ENCODE data around the gene MYO3B. TPM values are rescaled to one million over a fixed set of nuclear protein-coding genes. Genes with fewer than 3 reads are reported as not detected.

The MYO3B gene
- total RNA-seq, 1 donor from 2014 or later, result 27.3 TPM

- no peak overlapping the region for H3K27ac Mint-ChIP-seq
- no peak overlapping the region for H3K4me2 ChIP-seq
- peaks cover 11% of the 10 kb centered on the region for H3F3A ChIP-seq (ENCODE audit: low read depth)
- H3K9me3 Mint-ChIP-seq, result no peaks in the 10 kb centered on the region
- peaks cover 45% of the 10 kb centered on the region for H3K4me1 Mint-ChIP-seq
- H3K27ac ChIP-seq, result no peak overlapping the region
- peaks cover 4% of the 10 kb centered on the region for H3K27me3 Mint-ChIP-seq (ENCODE audit: insufficient read depth, low read depth)
- DNase-seq (ENCODE audit: low spot score), result no peak
- no peak overlapping the region for H3K4me3 ChIP-seq
- H3K4me1 ChIP-seq, result peaks cover 32% of the 10 kb centered on the region
- no peaks in the 10 kb centered on the region for H3K36me3 ChIP-seq
- H3K9me3 ChIP-seq (ENCODE audit: low read depth), result peaks cover 4% of the 10 kb centered on the region
- no peak overlapping the region for H3K4me3 Mint-ChIP-seq
- no peaks in the 10 kb centered on the region for H3K27me3 ChIP-seq
- H3K9ac ChIP-seq, result no peak overlapping the region
- no peaks in the 10 kb centered on the region for H4K20me1 ChIP-seq (ENCODE audit: low read depth)
- H3K79me2 ChIP-seq (ENCODE audit: low read depth), result no peaks in the 10 kb centered on the region
- H2AFZ ChIP-seq (replicated peaks), result peak overlapping the region; percentile 89
- TF ChIP-seq CTCF (IDR thresholded peaks at IDR 0.05) (no peak), EZH2phosphoT487 (IDR thresholded peaks at IDR 0.05) (no peak), EZH2 (IDR thresholded peaks at IDR 0.05) (no peak)
- no peaks in the 10 kb centered on the region for H3K36me3 Mint-ChIP-seq
These were observed 35.7 kb downstream of the MYO3B start for GRCh38 chr2:170213651-170214050.

GRCh38 chr2:170214309-170214948, 36.5 kb downstream of the MYO3B start:
- Histone ChIP-seq H4K20me1 (ENCODE audit: low read depth) (no peaks in the 10 kb centered on the region), H3K4me2 (no peak overlapping the region), H3F3A (ENCODE audit: low read depth) (peaks cover 19% of the 10 kb centered on the region), H3K4me3 (no peak overlapping the region), H3K9ac (no peak overlapping the region), H3K36me3 (no peaks in the 10 kb centered on the region), H3K4me1 (peaks cover 40% of the 10 kb centered on the region), H3K79me2 (ENCODE audit: low read depth) (no peaks in the 10 kb centered on the region), H3K27ac (no peak overlapping the region), H3K9me3 (ENCODE audit: low read depth) (peaks cover 4% of the 10 kb centered on the region), H2AFZ (replicated peaks) (no peak overlapping the region), H3K27me3 (no peaks in the 10 kb centered on the region)
- no peak for DNase-seq (ENCODE audit: low spot score)
- no peaks in the 10 kb centered on the region for H3K36me3 Mint-ChIP-seq
- peaks cover 4% of the 10 kb centered on the region for H3K27me3 Mint-ChIP-seq (ENCODE audit: insufficient read depth, low read depth)
- H3K4me3 Mint-ChIP-seq, result no peak overlapping the region
- peaks cover 50% of the 10 kb centered on the region for H3K4me1 Mint-ChIP-seq
- TF ChIP-seq CTCF (IDR thresholded peaks at IDR 0.05) (no peak), EZH2 (IDR thresholded peaks at IDR 0.05) (no peak), EZH2phosphoT487 (IDR thresholded peaks at IDR 0.05) (no peak)
- H3K9me3 Mint-ChIP-seq, result no peaks in the 10 kb centered on the region
- H3K27ac Mint-ChIP-seq, result no peak overlapping the region

DNA sequence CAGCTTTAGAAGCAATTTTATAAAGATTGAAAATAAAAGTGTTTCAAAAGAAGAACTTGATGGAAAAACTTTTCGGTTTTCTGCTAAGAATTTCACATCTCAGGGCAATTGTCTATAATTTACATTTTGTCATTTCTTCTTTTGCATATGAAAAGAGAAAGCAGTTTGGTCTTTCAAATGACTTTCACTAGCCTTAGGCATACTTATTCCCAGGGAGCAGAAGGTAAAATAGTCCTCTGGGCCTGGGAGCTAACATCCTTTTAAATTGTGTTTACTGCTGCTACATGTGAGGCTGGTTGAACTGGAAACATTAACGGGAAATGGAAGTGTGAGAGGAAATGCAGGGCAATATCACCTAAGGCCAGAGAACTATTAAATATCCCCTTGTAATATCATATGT, 37.1 kb downstream of the MYO3B start:
- TF ChIP-seq EZH2phosphoT487 (IDR thresholded peaks at IDR 0.05), result no peak
- TF ChIP-seq CTCF (IDR thresholded peaks at IDR 0.05), result no peak
- no peak for TF ChIP-seq EZH2 (IDR thresholded peaks at IDR 0.05)
- no peaks in the 10 kb centered on the region for H3K9me3 Mint-ChIP-seq
- Histone ChIP-seq H3K27me3 (no peaks in the 10 kb centered on the region), H2AFZ (replicated peaks) (no peak overlapping the region), H3K4me1 (peaks cover 43% of the 10 kb centered on the region), H3K79me2 (ENCODE audit: low read depth) (no peaks in the 10 kb centered on the region), H3K36me3 (no peaks in the 10 kb centered on the region), H3K27ac (no peak overlapping the region), H3K9me3 (ENCODE audit: low read depth) (peaks cover 4% of the 10 kb centered on the region), H3F3A (ENCODE audit: low read depth) (peaks cover 22% of the 10 kb centered on the region), H4K20me1 (ENCODE audit: low read depth) (no peaks in the 10 kb centered on the region), H3K9ac (no peak overlapping the region), H3K4me2 (no peak overlapping the region), H3K4me3 (no peak overlapping the region)
- no peak overlapping the region for H3K27ac Mint-ChIP-seq
- peaks cover 53% of the 10 kb centered on the region for H3K4me1 Mint-ChIP-seq
- no peak overlapping the region for H3K4me3 Mint-ChIP-seq
- H3K36me3 Mint-ChIP-seq, result no peaks in the 10 kb centered on the region
- DNase-seq (ENCODE audit: low spot score), result no peak
- H3K27me3 Mint-ChIP-seq (ENCODE audit: insufficient read depth, low read depth), result peaks cover 6% of the 10 kb centered on the region
